SU-DHL-6 (cell line): Measurements from ENCODE around the gene POLA1.

ENCODE experiments used
- EZH2phosphoT487 ChIP-seq: fragments of 200-600 bp; sonication (generic), shearing (Covaris generic); conservative IDR thresholded peaks from 2 replicates; pipeline ENCODE4 v1.6.1; 2018; ENCODE audit warnings: mild to moderate bottlenecking, antibody characterized with exemption, low read length, moderate library complexity, mixed read lengths
- TF ChIP-seq, protein P1 (sequence below): fragments of 200-600 bp; sonication (generic); IDR thresholded peaks from one replicate; pipeline ENCODE4 v1.5.1; 2017; ENCODE audit warnings: antibody characterized with exemption, mild to moderate bottlenecking, low read length, moderate library complexity; ENCODE audit not compliant: insufficient read depth, poor library complexity, severe bottlenecking

DNA sequence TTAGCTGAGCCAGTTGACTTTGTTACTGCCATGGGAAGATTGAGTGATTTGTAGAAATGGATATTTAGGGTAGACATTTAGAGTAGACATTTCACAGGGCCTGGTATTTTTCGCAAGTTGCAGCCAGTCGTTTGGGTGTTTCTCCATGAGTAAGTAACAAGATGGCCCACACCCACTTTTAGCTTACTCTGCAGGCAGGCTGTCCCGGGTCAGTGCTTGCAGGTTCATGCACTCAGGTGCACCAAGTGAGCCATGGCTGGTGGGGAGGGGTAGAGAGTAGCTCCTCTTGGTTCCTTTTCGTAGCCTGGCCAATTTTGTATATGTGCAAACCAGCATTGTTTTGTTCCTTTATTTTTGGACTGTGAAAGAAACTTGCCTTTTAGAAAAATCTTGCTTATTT lies 145.6 kb downstream of the POLA1 start:
- TF ChIP-seq, protein P1, sequence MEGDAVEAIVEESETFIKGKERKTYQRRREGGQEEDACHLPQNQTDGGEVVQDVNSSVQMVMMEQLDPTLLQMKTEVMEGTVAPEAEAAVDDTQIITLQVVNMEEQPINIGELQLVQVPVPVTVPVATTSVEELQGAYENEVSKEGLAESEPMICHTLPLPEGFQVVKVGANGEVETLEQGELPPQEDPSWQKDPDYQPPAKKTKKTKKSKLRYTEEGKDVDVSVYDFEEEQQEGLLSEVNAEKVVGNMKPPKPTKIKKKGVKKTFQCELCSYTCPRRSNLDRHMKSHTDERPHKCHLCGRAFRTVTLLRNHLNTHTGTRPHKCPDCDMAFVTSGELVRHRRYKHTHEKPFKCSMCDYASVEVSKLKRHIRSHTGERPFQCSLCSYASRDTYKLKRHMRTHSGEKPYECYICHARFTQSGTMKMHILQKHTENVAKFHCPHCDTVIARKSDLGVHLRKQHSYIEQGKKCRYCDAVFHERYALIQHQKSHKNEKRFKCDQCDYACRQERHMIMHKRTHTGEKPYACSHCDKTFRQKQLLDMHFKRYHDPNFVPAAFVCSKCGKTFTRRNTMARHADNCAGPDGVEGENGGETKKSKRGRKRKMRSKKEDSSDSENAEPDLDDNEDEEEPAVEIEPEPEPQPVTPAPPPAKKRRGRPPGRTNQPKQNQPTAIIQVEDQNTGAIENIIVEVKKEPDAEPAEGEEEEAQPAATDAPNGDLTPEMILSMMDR: no peak
- TF ChIP-seq EZH2phosphoT487: no peak
